Smooth muscle cell (in vitro differentiated cells): ENCODE results near the gene BSCL2. TPM values are rescaled to one million over a fixed set of nuclear protein-coding genes. Genes with fewer than 3 reads are reported as not detected.
A peak's percentile ranks its signal among the peaks of the same experiment; 100 is the strongest.
"Not testable (repeated sequence)": the region's sequence is repeated elsewhere in the genome, so short reads cannot be mapped to it uniquely, and the experiment has no call there.

ENCODE experiments used
- DNase-seq: peaks from one replicate; lab custom pipeline; 2025; ENCODE audit not compliant: unreplicated experiment; lab: John Stamatoyannopoulos, UW
- H2AFZ ChIP-seq: fragments of 200-600 bp; sonication (generic); 2 replicates; pipeline ENCODE4 v1.6.0; 2016; ENCODE audit warnings: antibody characterized with exemption, low read depth, mild to moderate bottlenecking
- H3F3A ChIP-seq: fragments of 200-600 bp; sonication (generic); 2 replicates; pipeline ENCODE4 v1.6.0; 2017; ENCODE audit warnings: antibody characterized with exemption, low read depth
- H3K27ac ChIP-seq: fragments of 200-600 bp; sonication (generic); 2 replicates; pipeline ENCODE4 v1.5.1; 2016; ENCODE audit warnings: low read depth, mild to moderate bottlenecking
- H3K27me3 ChIP-seq: fragments of 200-600 bp; sonication (generic); 2 replicates; pipeline ENCODE4 v1.6.1; 2016; ENCODE audit warnings: low read depth, mild to moderate bottlenecking
- H3K36me3 ChIP-seq: fragments of 200-600 bp; sonication (generic); 2 replicates; pipeline ENCODE4 v1.5.1; 2016; ENCODE audit warnings: low read depth
- H3K4me1 ChIP-seq: fragments of 200-600 bp; sonication (generic); 2 replicates; pipeline ENCODE4 v1.5.1; 2016; ENCODE audit warnings: low read depth
- H3K4me2 ChIP-seq: fragments of 200-600 bp; sonication (generic); 2 replicates; pipeline ENCODE4 v1.6.0; 2016; ENCODE audit warnings: mild to moderate bottlenecking
- H3K4me3 ChIP-seq: fragments of 200-600 bp; sonication (generic); 2 replicates; pipeline ENCODE4 v1.5.1; 2016; ENCODE audit warnings: mild to moderate bottlenecking
- H3K79me2 ChIP-seq: fragments of 200-600 bp; sonication (generic); 2 replicates; pipeline ENCODE4 v1.6.0; 2016; ENCODE audit warnings: low read depth, mild to moderate bottlenecking
- H3K9ac ChIP-seq: fragments of 200-600 bp; sonication (generic); 2 replicates; pipeline ENCODE4 v1.6.0; 2016; ENCODE audit warnings: low read depth
- H3K9me3 ChIP-seq: fragments of 200-600 bp; sonication (generic); replicated peaks from 2 replicates; pipeline ENCODE4 v1.5.1; 2016; ENCODE audit warnings: low read depth
- H4K20me1 ChIP-seq: fragments of 200-600 bp; sonication (generic); 2 replicates; pipeline ENCODE4 v1.6.0; 2016; ENCODE audit warnings: low read depth
- CTCF ChIP-seq: fragments of 200-600 bp; sonication (generic); IDR thresholded peaks from 2 replicates; pipeline ENCODE4 v1.5.1; 2017; ENCODE audit warnings: borderline replicate concordance, mild to moderate bottlenecking, antibody characterized with exemption; ENCODE audit not compliant: insufficient read depth, poor library complexity, severe bottlenecking
- WGBS: methylation state at CpG from one replicate; pipeline ENCODE4 v1.1.7; 2016; ENCODE audit warnings: low lambda C conversion rate; 5-methylcytosine and 5-hydroxymethylcytosine counted together
- polyA plus RNA-seq: library from polyadenylated mRNA; unstranded; fragments of >200 nt; fragmentation: Nextera tagmentation; extraction: Ambion mirVana; gene quantifications from 2 replicates; pipeline ENCODE4 v1.2.1, GENCODE V29; 2016
- total RNA-seq: library from RNA; depleted of rRNA; stranded (reverse); fragments of >200 nt; gene quantifications from 2 replicates; pipeline ENCODE4 v1.2.3, GENCODE V29; 2014

The BSCL2 gene
- total and polyA plus RNA-seq, 2 experiments from 2014 or later, result 79.7 to 115 TPM

GRCh38 chr11:62656796-62657429 lies 50.3 kb downstream of the BSCL2 start:
- Histone ChIP-seq H3K9me3 (no peaks in the 10 kb centered on the region), H4K20me1 (no peaks in the 10 kb centered on the region), H3F3A (no peaks in the 10 kb centered on the region), H3K4me2 (no peak overlapping the region), H3K4me1 (peaks cover 3% of the 10 kb centered on the region), H3K27ac (no peak overlapping the region), H3K4me3 (no peak overlapping the region), H3K27me3 (no peaks in the 10 kb centered on the region), H3K36me3 (no peaks in the 10 kb centered on the region), H3K9ac (no peak overlapping the region), H3K79me2 (peaks cover 11% of the 10 kb centered on the region), H2AFZ (no peak overlapping the region)
- 75% methylated on average over 5 of the region's 5 CpGs for WGBS
- no peak for TF ChIP-seq CTCF
- no peak for DNase-seq

GRCh38 chr11:62654297-62654696 lies 52.9 kb downstream of the BSCL2 start:
- Histone ChIP-seq H3K4me3 (no peak overlapping the region), H3K79me2 (peaks cover 19% of the 10 kb centered on the region), H3K27me3 (no peaks in the 10 kb centered on the region), H2AFZ (no peak overlapping the region), H3K9ac (no peak overlapping the region), H3K4me2 (no peak overlapping the region), H3K4me1 (peaks cover 3% of the 10 kb centered on the region), H4K20me1 (no peaks in the 10 kb centered on the region), H3K9me3 (no peaks in the 10 kb centered on the region), H3K27ac (no peak overlapping the region), H3F3A (no peaks in the 10 kb centered on the region), H3K36me3 (no peaks in the 10 kb centered on the region)
- no peak for TF ChIP-seq CTCF
- WGBS, result 94% methylated on average over 11 of the region's 11 CpGs
- no peak for DNase-seq

- Histone ChIP-seq H3F3A (no peaks in the 10 kb centered on the region), H4K20me1 (no peaks in the 10 kb centered on the region), H3K4me2 (peak overlapping the region; percentile 92), H3K4me3 (peak overlapping the region; percentile 86), H3K27me3 (no peaks in the 10 kb centered on the region), H3K9me3 (no peaks in the 10 kb centered on the region), H3K4me1 (peaks cover 3% of the 10 kb centered on the region), H2AFZ (peak overlapping the region; percentile 100), H3K27ac (peak overlapping the region; percentile 78), H3K9ac (peak overlapping the region; percentile 94), H3K79me2 (peaks cover 19% of the 10 kb centered on the region), H3K36me3 (no peaks in the 10 kb centered on the region)
- no peak for DNase-seq
- WGBS, result 42% methylated on average over 16 of the region's 16 CpGs
- TF ChIP-seq CTCF, result no peak
Observed at GRCh38 chr11:62652161-62653006, 54.8 kb downstream of the BSCL2 start.

- not testable (repeated sequence) for H3K9ac ChIP-seq, H2AFZ ChIP-seq, H4K20me1 ChIP-seq, H3K27me3 ChIP-seq, H3K4me3 ChIP-seq, H3F3A ChIP-seq, DNase-seq, H3K27ac ChIP-seq, H3K36me3 ChIP-seq, H3K9me3 ChIP-seq, H3K4me2 ChIP-seq, H3K4me1 ChIP-seq
- peaks cover 29% of the 10 kb centered on the region for H3K79me2 ChIP-seq
- 99% methylated on average over 12 of the region's 12 CpGs for WGBS
Observed at GRCh38 chr11:62650283-62650682, 56.9 kb downstream of the BSCL2 start.
